K562 (cell line): Measurements from ENCODE around the gene SLC2A8. TPM values are rescaled to one million over a fixed set of nuclear protein-coding genes. Genes with fewer than 3 reads are reported as not detected.

Experiments used
- ATF6 ChIP-seq: sonication (generic); formaldehyde crosslinking; IDR thresholded peaks from 2 replicates; pipeline ENCODE4 v1.4.0; 2020; ENCODE audit warnings: mild to moderate bottlenecking, missing genetic modification reagents
- FOXJ3 ChIP-seq: sonication (generic); formaldehyde crosslinking; IDR thresholded peaks from 2 replicates; pipeline ENCODE4 v1.4.0; 2020; ENCODE audit warnings: mild to moderate bottlenecking, missing genetic modification reagents
- FOXK1 ChIP-seq: sonication (generic); formaldehyde crosslinking; IDR thresholded peaks from 2 replicates; pipeline ENCODE4 v1.8.0; 2022; ENCODE audit warnings: missing genetic modification reagents, mild to moderate bottlenecking, borderline replicate concordance
- MTA1 ChIP-seq: fragments of 450-650 bp; IDR thresholded peaks from 2 replicates; pipeline ENCODE4 v1.6.1; 2017; ENCODE audit warnings: borderline replicate concordance
- POLR2AphosphoS5 ChIP-seq: IDR thresholded peaks from 2 replicates; pipeline ENCODE4 v1.6.1; 2011; ENCODE audit warnings: mild to moderate bottlenecking, low read depth, low read length, moderate library complexity; ENCODE audit not compliant: control insufficient read depth, insufficient read depth
- RBM17 ChIP-seq: fragments of 200-400 bp; formaldehyde crosslinking; IDR thresholded peaks from 2 replicates; pipeline ENCODE4 v1.6.1; 2017; ENCODE audit warnings: low read depth, mild to moderate bottlenecking, low read length, borderline replicate concordance
- STAT5A ChIP-seq: IDR thresholded peaks from 2 replicates; pipeline ENCODE4 v1.6.1; 2012; ENCODE audit warnings: low read length, inconsistent platforms, borderline replicate concordance
- THRA ChIP-seq: fragments of 450-650 bp; IDR thresholded peaks from 2 replicates; pipeline ENCODE4 v1.6.1; 2017; ENCODE audit warnings: mild to moderate bottlenecking, moderate library complexity
- XRCC3 ChIP-seq: fragments of 450-650 bp; IDR thresholded peaks from 2 replicates; pipeline ENCODE4 v1.6.1; 2017; ENCODE audit warnings: mild to moderate bottlenecking, moderate library complexity
- ZBTB8A ChIP-seq: fragments of 450-650 bp; IDR thresholded peaks from 2 replicates; pipeline ENCODE4 v1.6.1; 2018; ENCODE audit warnings: mild to moderate bottlenecking, moderate library complexity; ENCODE audit not compliant: partially characterized antibody
- ZNF197 ChIP-seq: fragments of 200-800 bp; sonication (Bioruptor generic); IDR thresholded peaks from 2 replicates; pipeline ENCODE4 v1.6.1; 2016; ENCODE audit warnings: low read depth, missing genetic modification characterization, missing compliant biosample characterization
- ZNF282 ChIP-seq: sonication (generic); formaldehyde crosslinking; IDR thresholded peaks from 2 replicates; pipeline ENCODE4 v1.8.1; 2023; ENCODE audit warnings: missing genetic modification reagents
- ZNF436 ChIP-seq: fragments of 250-450, 450-650 bp; sonication (Bioruptor Pico); formaldehyde crosslinking; IDR thresholded peaks from 2 replicates; pipeline ENCODE4 v1.7.0; 2020; ENCODE audit warnings: mild to moderate bottlenecking
- ZNF695 ChIP-seq: fragments of 450-650 bp; formaldehyde crosslinking; IDR thresholded peaks from 2 replicates; pipeline ENCODE4 v1.4.0; 2020; ENCODE audit warnings: mild to moderate bottlenecking, moderate library complexity
- ZNF764 ChIP-seq: fragments of 250-450 bp; sonication (Bioruptor Pico); IDR thresholded peaks from 2 replicates; pipeline ENCODE4 v1.4.0; 2020; ENCODE audit warnings: low read depth, mild to moderate bottlenecking, moderate library complexity
- ZSCAN29 ChIP-seq: fragments of 450-650 bp; IDR thresholded peaks from 2 replicates; pipeline ENCODE4 v1.6.1; 2017
- polyA plus RNA-seq, 8 experiments: library from polyadenylated mRNA; depleted of rRNA in 4 of 8; stranded (reverse) in 5 of 8; unstranded in 3 of 8; fragments of >200 nt; fragmentation: Nextera tagmentation in 2 of 8; fragmentation: Illumina TruSeq in 1 of 8; extraction: Ambion mirVana in 2 of 8; extraction: Trizol in 1 of 8; gene quantifications; 2 replicates each; pipeline versions ENCODE4 v1.2.1 to v1.2.3, GENCODE V29; 2011 to 2014; ENCODE audit warnings: inconsistent platforms in 1 of 8, missing spikeins in 1 of 8
- total RNA-seq, 7 experiments: library from RNA; depleted of rRNA in 6 of 7; stranded (reverse); fragments of >200 nt in 6 of 7; fragmentation: Illumina TruSeq in 2 of 7; extraction: Trizol in 2 of 7; gene quantifications; 2 replicates each; pipeline versions ENCODE4 v1.2.1 to v1.2.3, GENCODE V29; 2011 to 2021; ENCODE audit warnings: low replicate concordance in 1 of 7
- TF ChIP-seq, protein P1 (sequence below): fragments of 450-650 bp; IDR thresholded peaks from 2 replicates; pipeline ENCODE4 v1.6.1; 2017; ENCODE audit warnings: antibody characterized with exemption, mild to moderate bottlenecking
- TF ChIP-seq, protein P2 (sequence below): sonication (generic); formaldehyde crosslinking; IDR thresholded peaks from 2 replicates; pipeline ENCODE4 v1.8.1; 2023; ENCODE audit warnings: mild to moderate bottlenecking, missing genetic modification reagents

SLC2A8 gene
- total and polyA plus RNA-seq, 9 of the 15 experiments (the other 6 are each of a cell fraction or from before 2014, with no cell fraction given) = 0.13 to 12.9 (median 5.2) TPM

DNA sequence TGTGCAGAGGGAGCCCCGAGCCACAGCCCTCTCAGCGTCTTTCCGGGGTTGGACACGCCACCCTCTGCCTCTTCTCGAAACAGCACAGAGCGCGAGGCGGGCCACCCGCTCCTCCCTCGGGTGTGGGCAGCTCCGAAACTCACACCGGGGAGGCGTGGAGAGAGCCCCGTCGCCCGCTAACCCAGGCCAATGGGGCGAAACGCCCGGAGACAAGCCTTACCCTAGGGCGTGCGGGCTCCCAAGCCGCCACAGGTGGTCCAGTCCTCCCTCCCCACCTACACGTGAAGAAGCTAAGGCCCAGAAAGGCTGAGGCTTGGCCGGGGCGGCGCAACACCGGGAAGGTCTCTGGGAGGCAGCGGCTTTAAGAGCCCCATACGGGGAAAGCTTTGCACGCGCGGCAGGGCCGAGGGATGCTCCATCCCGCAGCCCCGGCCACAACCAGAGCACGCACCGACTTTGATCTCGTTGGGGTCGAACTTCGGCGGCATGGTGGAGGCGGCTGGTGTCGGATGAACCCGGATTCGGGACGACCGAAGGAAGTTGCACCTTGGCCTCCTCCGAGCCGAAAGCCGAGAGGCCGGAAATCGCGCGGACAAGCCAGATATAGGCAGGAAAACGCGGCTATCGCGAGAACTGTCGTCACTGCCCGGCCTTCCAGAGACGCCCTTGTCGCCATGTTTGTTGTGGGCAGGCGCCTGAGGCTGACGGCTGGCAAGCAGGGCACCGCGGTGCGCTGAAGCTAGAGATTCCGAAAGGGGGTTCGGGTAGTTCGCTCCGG lies 54.0 kb downstream of the SLC2A8 start, which contains the start of the genes LRSAM1 and RPL12 (continued):
- TF ChIP-seq FOXK1 (CRISPR knock-in tag) = 0 out of 2 replicates have a peak, but pooled peaks have one; percentile 31
- TF ChIP-seq FOXJ3 = no peak
- TF ChIP-seq ZBTB8A = no peak
- no peak; the same call in 1 of the 2 replicates for TF ChIP-seq ZNF282 (CRISPR knock-in tag)
- peak; percentile 98 for TF ChIP-seq POLR2AphosphoS5
- TF ChIP-seq XRCC3 = no peak
- no peak for TF ChIP-seq THRA
- TF ChIP-seq ZNF197 (CRISPR knock-in tag) = no peak
- TF ChIP-seq STAT5A = peak; percentile 24; the same call in 1 of the 2 replicates
- TF ChIP-seq ATF6 (CRISPR knock-in tag) = peak; percentile 96; the same call in 1 of the 2 replicates
- TF ChIP-seq ZNF436 (CRISPR knock-in tag) = no peak
- TF ChIP-seq, protein P1, sequence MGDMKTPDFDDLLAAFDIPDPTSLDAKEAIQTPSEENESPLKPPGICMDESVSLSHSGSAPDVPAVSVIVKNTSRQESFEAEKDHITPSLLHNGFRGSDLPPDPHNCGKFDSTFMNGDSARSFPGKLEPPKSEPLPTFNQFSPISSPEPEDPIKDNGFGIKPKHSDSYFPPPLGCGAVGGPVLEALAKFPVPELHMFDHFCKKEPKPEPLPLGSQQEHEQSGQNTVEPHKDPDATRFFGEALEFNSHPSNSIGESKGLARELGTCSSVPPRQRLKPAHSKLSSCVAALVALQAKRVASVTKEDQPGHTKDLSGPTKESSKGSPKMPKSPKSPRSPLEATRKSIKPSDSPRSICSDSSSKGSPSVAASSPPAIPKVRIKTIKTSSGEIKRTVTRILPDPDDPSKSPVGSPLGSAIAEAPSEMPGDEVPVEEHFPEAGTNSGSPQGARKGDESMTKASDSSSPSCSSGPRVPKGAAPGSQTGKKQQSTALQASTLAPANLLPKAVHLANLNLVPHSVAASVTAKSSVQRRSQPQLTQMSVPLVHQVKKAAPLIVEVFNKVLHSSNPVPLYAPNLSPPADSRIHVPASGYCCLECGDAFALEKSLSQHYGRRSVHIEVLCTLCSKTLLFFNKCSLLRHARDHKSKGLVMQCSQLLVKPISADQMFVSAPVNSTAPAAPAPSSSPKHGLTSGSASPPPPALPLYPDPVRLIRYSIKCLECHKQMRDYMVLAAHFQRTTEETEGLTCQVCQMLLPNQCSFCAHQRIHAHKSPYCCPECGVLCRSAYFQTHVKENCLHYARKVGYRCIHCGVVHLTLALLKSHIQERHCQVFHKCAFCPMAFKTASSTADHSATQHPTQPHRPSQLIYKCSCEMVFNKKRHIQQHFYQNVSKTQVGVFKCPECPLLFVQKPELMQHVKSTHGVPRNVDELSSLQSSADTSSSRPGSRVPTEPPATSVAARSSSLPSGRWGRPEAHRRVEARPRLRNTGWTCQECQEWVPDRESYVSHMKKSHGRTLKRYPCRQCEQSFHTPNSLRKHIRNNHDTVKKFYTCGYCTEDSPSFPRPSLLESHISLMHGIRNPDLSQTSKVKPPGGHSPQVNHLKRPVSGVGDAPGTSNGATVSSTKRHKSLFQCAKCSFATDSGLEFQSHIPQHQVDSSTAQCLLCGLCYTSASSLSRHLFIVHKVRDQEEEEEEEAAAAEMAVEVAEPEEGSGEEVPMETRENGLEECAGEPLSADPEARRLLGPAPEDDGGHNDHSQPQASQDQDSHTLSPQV = no peak
- TF ChIP-seq ZSCAN29 = peak; percentile 85
- TF ChIP-seq ZNF695 (CRISPR knock-in tag) = no peak
- TF ChIP-seq ZNF764 = no peak
- TF ChIP-seq, protein P2, sequence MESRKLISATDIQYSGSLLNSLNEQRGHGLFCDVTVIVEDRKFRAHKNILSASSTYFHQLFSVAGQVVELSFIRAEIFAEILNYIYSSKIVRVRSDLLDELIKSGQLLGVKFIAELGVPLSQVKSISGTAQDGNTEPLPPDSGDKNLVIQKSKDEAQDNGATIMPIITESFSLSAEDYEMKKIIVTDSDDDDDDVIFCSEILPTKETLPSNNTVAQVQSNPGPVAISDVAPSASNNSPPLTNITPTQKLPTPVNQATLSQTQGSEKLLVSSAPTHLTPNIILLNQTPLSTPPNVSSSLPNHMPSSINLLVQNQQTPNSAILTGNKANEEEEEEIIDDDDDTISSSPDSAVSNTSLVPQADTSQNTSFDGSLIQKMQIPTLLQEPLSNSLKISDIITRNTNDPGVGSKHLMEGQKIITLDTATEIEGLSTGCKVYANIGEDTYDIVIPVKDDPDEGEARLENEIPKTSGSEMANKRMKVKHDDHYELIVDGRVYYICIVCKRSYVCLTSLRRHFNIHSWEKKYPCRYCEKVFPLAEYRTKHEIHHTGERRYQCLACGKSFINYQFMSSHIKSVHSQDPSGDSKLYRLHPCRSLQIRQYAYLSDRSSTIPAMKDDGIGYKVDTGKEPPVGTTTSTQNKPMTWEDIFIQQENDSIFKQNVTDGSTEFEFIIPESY (CRISPR knock-in tag) = 0 out of 2 replicates have a peak, but pooled peaks have one; percentile 68
- TF ChIP-seq RBM17 = no peak
- TF ChIP-seq MTA1 = peak; percentile 81
